ENCODE results near the gene HARS1. TPM values are rescaled to one million over a fixed set of nuclear protein-coding genes. Genes with fewer than 3 reads are reported as not detected.
"Not testable (repeated sequence)": the region's sequence is repeated elsewhere in the genome, so short reads cannot be mapped to it uniquely, and the experiment has no call there.

The HARS1 gene
- total RNA-seq, 1 donor, result 41.2 TPM

DNA sequence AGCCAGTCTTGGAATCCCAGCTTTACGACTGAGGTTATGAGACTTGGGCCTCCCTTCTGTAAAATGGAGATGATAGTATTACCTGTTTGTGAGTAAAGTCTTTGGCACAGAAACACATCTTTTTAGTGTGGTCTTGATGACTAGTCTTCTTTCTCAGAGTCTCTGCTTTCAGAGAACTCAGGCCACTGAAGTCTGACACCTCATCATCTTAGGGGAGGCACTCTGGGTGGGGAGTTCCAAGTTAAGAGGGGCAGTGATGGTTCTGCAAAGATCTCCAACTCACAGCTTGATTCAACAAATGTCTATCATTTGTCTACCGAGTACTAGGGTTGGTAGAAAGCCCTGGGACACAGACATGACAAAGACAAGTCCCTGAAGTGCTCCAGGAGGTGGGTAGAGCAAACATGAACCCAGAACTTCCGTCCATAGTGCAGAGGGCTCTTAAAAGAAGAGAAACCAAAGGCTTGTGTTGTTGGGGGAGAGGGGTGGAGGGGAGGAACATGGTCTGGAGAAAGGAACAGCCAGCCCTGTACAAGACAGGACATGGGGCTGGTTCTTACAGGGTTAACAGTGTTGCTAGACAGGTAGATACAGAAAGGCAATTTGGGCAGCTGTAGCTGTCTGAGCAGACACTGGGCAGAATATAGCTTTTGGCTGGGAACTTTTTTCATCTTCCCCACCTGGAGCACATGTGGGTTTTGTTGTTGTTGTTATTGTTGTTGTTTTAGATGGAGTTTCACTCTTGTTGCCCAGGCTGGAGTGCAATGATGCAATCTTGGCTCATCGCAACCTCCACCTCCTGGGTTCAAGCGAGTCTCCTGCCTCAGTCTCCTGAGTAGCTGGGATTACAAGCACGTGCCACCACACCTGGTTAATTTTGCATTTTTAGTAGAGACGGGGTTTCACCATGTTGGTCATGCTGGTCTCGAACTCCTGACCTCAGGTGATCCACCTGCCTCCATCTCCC lies 55.6 kb downstream of the HARS1 start:
- DNase-seq (ENCODE audit: low read depth in 2 of 3, low spot score in 2 of 3), result no peak

DNA sequence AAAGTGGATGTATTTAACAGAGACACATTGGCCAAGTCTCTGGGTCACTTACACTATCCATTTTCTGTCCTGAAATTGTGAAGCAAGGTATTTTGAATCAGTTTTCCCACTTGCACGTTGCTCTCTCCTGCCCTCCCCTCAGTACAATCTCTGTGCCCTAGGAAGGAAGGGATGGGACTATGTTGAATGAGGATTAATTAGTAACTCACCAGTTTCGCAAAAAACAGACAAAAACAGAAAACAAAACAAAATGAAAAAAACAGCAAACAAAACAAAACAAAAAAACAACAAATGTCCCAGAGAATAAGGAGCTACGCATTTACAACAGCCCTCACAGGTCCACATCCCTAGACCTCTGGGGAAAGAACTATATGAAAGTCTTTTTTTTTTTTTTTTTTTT lies 57.1 kb downstream of the HARS1 start:
- DNase-seq (ENCODE audit: low read depth in 2 of 3, low spot score in 2 of 3), result no peak

DNA sequence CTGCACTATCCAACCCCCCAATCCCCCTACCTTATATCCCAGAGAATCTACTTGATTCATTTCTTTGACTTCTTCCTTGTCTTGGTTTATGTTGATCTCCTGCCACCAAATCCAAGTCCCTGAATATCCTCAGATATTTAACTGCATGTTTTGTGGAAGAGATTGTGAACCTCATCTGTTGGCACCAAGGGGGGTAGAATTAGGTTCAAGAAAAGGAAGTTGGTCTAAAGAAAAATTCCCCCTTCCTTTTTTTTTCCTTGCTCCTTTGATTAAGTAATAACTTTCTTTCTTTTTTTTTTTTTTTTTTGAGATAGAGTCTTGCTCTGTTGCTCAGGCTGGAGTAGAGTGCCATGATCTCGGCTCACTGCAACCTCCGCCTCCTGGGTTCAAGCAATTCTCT lies 57.7 kb downstream of the HARS1 start:
- DNase-seq (ENCODE audit: low read depth in 2 of 3, low spot score in 2 of 3), result no peak

DNA sequence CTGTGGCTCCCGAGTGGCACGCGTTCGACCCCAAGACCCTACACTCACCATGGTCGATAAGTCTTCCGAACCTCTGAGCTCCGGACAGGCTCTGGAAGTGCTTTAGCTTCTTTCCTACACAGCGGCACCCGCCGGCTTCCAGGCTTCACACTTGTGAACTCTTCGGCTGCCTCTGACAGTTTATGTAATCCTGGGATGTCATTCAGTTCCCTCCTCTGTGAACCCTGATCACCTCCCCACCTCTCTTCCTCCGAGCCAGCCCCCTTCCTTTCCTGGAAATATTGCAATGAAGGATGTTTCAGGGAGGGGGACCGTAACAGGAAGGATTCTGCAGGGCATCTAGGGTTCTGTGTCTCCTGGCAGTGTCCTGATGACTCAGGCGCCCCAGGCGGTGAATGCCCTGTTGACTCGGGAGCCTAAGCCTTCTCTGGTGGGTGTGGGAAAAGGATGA lies 58.1 kb downstream of the HARS1 start, which contains the start of gene CD14:
CD14 (minus strand) TSS at position 155 of the 451 bp plus-strand sequence; CDS start at position 51, 104 bp downstream.
- DNase-seq (ENCODE audit: low read depth in 2 of 3, low spot score in 2 of 3), result no peak

DNA sequence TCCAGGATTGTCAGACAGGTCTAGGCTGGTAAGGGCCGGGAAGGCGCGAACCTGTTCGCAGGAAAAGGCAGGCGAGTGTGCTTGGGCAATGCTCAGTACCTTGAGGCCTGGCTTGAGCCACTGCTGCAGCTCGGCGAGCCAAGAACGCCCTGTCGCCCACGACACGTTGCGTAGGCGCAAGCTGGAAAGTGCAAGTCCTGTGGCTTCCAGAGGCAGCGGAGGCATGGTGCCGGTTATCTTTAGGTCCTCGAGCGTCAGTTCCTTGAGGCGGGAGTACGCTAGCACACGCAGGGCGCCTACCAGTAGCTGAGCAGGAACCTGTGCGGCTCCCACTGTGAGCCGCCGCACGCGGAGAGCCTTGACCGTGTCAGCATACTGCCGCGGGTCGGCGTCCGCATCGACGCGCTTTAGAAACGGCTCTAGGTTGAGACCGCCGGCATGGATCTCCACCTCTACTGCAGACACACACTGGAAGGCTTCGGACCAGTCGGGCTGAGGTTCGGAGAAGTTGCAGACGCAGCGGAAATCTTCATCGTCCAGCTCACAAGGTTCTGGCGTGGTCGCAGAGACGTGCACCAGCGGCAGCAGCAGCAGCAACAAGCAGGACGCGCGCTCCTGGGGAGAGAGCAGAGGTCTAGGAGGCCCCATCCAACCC lies 58.7 kb downstream of the HARS1 start:
- peak in 2 of 3 donors; percentile 31 to 51 for DNase-seq (ENCODE audit: low read depth in 2 of 3, low spot score in 2 of 3)

DNA sequence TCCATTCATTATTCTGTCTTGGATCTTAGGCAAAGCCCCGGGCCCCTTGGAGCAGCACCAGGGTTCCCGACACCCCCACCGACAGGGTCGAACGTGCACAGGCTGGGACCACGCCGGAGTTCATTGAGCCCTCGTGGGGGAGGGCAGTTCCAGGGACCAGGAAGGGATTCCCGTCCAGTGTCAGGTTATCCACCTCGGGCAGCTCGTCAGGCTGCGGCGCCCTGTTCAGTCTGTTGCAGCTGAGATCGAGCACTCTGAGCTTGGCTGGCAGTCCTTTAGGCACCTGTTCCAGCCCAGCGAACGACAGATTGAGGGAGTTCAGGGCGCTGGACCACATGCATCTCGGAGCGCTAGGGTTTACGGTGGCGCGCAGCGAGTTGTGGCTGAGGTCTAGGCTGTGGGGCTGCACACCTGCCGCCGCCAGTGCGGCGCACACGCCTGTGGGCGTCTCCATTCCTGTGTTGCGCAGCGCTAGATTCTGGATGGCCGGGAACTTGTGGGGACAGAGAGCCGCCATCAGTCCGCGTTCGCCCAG lies 59.3 kb downstream of the HARS1 start:
- DNase-seq (ENCODE audit: low read depth in 2 of 3, low spot score in 2 of 3), result peak in 1 of 3 donors; percentile 36

DNA sequence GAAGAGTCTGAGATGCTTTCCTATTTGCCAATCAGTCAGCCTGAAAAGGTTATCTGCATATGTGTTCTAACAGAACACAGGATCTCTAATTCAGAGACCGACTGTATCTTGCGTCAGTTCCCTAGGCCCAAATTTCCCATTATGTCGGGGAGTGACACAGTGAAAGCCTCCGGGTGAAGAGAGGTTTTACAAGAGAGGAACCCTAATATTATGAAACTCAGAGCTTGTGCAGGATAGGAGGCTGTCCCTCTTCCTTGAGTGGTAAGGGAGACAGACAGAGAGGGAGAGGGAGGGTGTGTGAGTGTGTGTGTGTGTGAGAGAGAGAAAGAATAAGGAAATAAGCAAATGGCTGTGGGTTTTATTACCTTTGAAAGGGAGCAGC lies 60.1 kb downstream of the HARS1 start:
- DNase-seq (ENCODE audit: low read depth in 2 of 3, low spot score in 2 of 3), result no peak

DNA sequence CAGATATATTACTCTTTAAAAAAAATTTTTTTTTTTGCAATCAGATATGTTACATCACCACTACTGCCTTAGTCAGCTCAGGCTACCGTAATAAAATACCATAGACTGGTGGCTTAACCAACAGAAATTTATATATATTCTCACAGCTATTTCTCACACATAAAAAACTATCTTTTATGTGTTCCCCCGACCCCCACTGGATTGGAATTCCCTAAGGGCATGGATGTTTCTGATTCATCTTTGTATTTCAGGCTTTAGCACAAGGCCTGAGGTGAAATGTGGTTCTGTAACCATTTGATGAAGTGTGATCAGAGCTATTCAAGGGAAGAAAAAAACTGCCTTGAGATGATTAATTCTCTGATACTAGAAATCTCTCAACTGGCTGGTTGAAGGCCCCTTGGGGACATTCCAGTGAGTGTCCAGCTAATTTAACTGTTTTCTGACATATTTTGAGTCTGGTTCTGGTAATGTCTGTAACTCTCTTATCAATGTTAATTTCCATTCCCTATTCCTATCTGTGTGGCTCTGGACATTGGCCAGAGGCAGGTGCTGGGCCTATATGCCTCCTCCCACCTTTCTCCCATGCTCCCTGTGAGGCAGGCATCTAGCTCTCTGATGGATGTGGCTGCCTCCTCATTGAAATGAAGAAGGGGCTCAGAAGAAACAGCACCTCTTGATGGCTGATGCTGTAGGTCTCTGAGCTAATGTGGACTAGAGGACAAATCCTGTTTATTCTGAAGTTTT lies 60.7 kb downstream of the HARS1 start:
- no peak for DNase-seq (ENCODE audit: low read depth in 2 of 3, low spot score in 2 of 3)

DNA sequence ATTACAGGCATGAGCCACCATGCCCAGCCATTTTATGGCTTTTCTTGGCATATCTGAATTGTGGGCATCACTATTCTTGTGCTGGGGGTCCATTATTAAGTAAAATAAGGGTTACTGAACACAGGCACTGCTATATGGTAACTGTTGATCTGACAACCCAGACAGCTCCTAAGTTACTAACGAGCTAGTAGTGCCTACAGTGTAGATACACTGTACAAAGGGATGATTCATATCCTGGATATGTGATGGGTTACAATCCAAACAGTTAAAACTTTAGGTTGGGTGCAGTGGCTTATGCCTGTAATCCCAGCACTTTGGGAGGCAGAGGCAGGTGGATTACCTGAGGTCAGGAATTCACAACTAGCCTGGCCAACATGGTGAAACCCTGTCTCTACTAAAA lies 62.5 kb downstream of the HARS1 start:
- no peak for DNase-seq (ENCODE audit: low read depth in 2 of 3, low spot score in 2 of 3)

DNA sequence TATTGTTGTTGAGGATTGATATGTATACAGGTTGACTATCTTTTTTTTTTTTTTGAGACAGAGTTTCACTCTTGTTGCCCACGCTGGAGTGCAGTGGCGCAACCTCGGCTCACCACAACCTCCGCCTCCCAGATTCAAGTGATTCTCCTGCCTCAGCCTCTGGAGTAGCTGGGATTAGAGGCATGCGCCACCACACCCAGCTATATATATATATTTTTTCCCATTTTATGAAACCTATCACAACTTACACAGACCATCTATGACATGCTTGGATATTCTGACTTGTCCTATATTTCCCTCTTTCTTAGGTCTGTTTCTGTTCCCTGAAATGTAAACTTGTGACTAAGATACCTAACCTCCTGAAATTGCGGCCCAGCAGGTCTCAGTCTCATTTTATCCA lies 63.2 kb downstream of the HARS1 start:
- no peak for DNase-seq (ENCODE audit: low read depth in 2 of 3, low spot score in 2 of 3)

DNA sequence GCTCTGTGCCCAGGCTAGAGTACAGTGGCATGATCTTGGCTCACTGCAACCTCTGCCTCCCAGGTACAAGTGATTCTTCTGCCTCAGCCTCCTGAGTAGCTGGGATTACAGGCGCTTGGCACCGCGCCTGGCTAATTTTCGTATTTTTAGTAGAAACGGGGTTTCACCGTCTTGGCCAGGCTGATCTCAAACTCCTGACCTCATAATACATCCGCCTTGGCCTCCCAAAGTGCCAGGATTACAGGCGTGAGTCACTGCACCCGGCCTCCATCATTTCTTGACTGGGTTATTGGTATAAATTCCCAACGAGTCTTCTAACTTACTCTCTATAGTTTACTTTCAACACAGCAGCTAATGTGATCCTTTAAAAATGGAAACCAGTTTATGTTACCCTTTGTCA lies 66.3 kb downstream of the HARS1 start:
- DNase-seq (ENCODE audit: low read depth in 2 of 3, low spot score in 2 of 3), result not testable (repeated sequence)

Small RNA genes lying within 50 kb of the gene (small RNA-seq; reads per million reads assigned to genes)
- gene VTRNA1-1 (10.1 reads per million, percentile 92 among the genes with 10 or more reads in this experiment), gene VTRNA1-2 (not detected), gene VTRNA1-3 (0.27 reads per million)

Other genes starting within 250 kb of the HARS1 start
- gene EIF4EBP3, start 143.7 kb downstream of the HARS1 start, total RNA-seq, result 8.3 TPM
- 13.2 TPM for gene SRA1, start 133.9 kb downstream of the HARS1 start, total RNA-seq
- 35.5 TPM for gene APBB3, start 126.8 kb downstream of the HARS1 start, total RNA-seq
- gene SLC35A4, start 126.5 kb downstream of the HARS1 start, total RNA-seq, result 23.7 TPM
- 5.4 TPM for gene CD14, start 58.2 kb downstream of the HARS1 start, total RNA-seq
- gene TMCO6, start 51.9 kb downstream of the HARS1 start, total RNA-seq, result 25.3 TPM
- 27.2 TPM for gene NDUFA2, start 43.7 kb downstream of the HARS1 start, total RNA-seq
- gene IK, start 43.5 kb downstream of the HARS1 start, total RNA-seq, result 61.1 TPM
- 18.3 TPM for gene WDR55, start 26.5 kb downstream of the HARS1 start, total RNA-seq
- gene DND1, start 17.8 kb downstream of the HARS1 start, total RNA-seq, result 0.54 TPM
- 24.0 TPM for gene HARS2, start 85 bp upstream of the HARS1 start, total RNA-seq
- gene ZMAT2, start 9.1 kb upstream of the HARS1 start, total RNA-seq, result 22.1 TPM
- gene PCDHA1, start 94.8 kb upstream of the HARS1 start, total RNA-seq, result not detected
- under 0.01 TPM for gene PCDHA2, start 103.5 kb upstream of the HARS1 start, total RNA-seq
- gene PCDHA3, start 109.7 kb upstream of the HARS1 start, total RNA-seq, result under 0.01 TPM
- 0.27 TPM for gene PCDHA4, start 115.7 kb upstream of the HARS1 start, total RNA-seq
- gene PCDHA5, start 130.2 kb upstream of the HARS1 start, total RNA-seq, result under 0.01 TPM
- gene PCDHA6, start 136.6 kb upstream of the HARS1 start, total RNA-seq, result under 0.01 TPM
- 0.27 TPM for gene PCDHA7, start 142.9 kb upstream of the HARS1 start, total RNA-seq
- under 0.01 TPM for gene PCDHA8, start 149.8 kb upstream of the HARS1 start, total RNA-seq
- gene PCDHA9, start 157.0 kb upstream of the HARS1 start, total RNA-seq, result under 0.01 TPM
- under 0.01 TPM for gene PCDHA10, start 164.5 kb upstream of the HARS1 start, total RNA-seq
- under 0.01 TPM for gene PCDHA11, start 177.6 kb upstream of the HARS1 start, total RNA-seq
- under 0.01 TPM for gene PCDHA12, start 183.9 kb upstream of the HARS1 start, total RNA-seq
- not detected for gene PCDHA13, start 190.8 kb upstream of the HARS1 start, total RNA-seq
- under 0.01 TPM for gene PCDHAC1, start 234.9 kb upstream of the HARS1 start, total RNA-seq

Data from hematopoietic multipotent progenitor cell (in vitro differentiated cells).